ENCODE results near the gene PLEKHD1.
"Not testable (repeated sequence)": the region's sequence is repeated elsewhere in the genome, so short reads cannot be mapped to it uniquely, and the experiment has no call there.

PLEKHD1 gene

GRCh38 chr14:69484444-69485314 is at the start of gene PLEKHD1:
Gene PLEKHD1, plus strand, starts transcription at chr14:69484728. Its CDS starts 238 bp downstream, at chr14:69484966.
- no peak for DNase-seq

GRCh38 chr14:69439521-69440270 is 44.8 kb upstream of the PLEKHD1 start:
- no peak for DNase-seq

GRCh38 chr14:69441948-69442347 is 42.6 kb upstream of the PLEKHD1 start:
- peak; percentile 5 for DNase-seq

GRCh38 chr14:69443296-69443805 is 41.2 kb upstream of the PLEKHD1 start:
- no peak for DNase-seq

- no peak for DNase-seq
These were observed 35.3 kb upstream of the PLEKHD1 start for GRCh38 chr14:69449216-69449615.

- DNase-seq = no peak
These were observed 32.6 kb upstream of the PLEKHD1 start for GRCh38 chr14:69451941-69452340.

GRCh38 chr14:69458350-69458749 is 26.2 kb upstream of the PLEKHD1 start:
- no peak for DNase-seq

GRCh38 chr14:69459122-69459521 is 25.4 kb upstream of the PLEKHD1 start:
- no peak for DNase-seq

- peak; percentile 73 for DNase-seq
These were observed 24.3 kb upstream of the PLEKHD1 start for GRCh38 chr14:69460093-69460701.

GRCh38 chr14:69464379-69464778 is 20.1 kb upstream of the PLEKHD1 start:
- DNase-seq = no peak

- DNase-seq = no peak
These were observed 19.7 kb upstream of the PLEKHD1 start for GRCh38 chr14:69464829-69465228.

- no peak for DNase-seq
These were observed 15.6 kb upstream of the PLEKHD1 start for GRCh38 chr14:69468949-69469348.

- no peak for DNase-seq
These were observed 13.1 kb upstream of the PLEKHD1 start for GRCh38 chr14:69471436-69471835.

GRCh38 chr14:69471916-69472315 is 12.6 kb upstream of the PLEKHD1 start:
- peak; percentile 36 for DNase-seq

GRCh38 chr14:69473260-69473659 is 11.3 kb upstream of the PLEKHD1 start:
- no peak for DNase-seq

- DNase-seq = no peak
These were observed 10.6 kb upstream of the PLEKHD1 start for GRCh38 chr14:69473946-69474345.

GRCh38 chr14:69475194-69475818 is 9.2 kb upstream of the PLEKHD1 start:
- DNase-seq = peak; percentile 32

GRCh38 chr14:69476824-69477450 is 7.6 kb upstream of the PLEKHD1 start:
- not testable (repeated sequence) for DNase-seq

- not testable (repeated sequence) for DNase-seq
These were observed 6.5 kb upstream of the PLEKHD1 start for GRCh38 chr14:69478055-69478454.

- DNase-seq = no peak
These were observed 4.8 kb upstream of the PLEKHD1 start for GRCh38 chr14:69479696-69480095.

GRCh38 chr14:69480136-69480535 is 4.4 kb upstream of the PLEKHD1 start:
- no peak for DNase-seq

GRCh38 chr14:69481815-69482568 is 2.5 kb upstream of the PLEKHD1 start:
- DNase-seq = no peak
